HEK293T (cell line): ENCODE measurements around the gene CRIP1.

Experiments
- ARNT ChIP-seq: fragments of 450-650 bp; IDR thresholded peaks from 2 replicates; pipeline ENCODE4 v1.6.1; 2017; ENCODE audit warnings: mild to moderate bottlenecking
- BHLHE40 ChIP-seq: fragments of 450-650 bp; IDR thresholded peaks from 2 replicates; pipeline ENCODE4 v1.6.1; 2016; ENCODE audit warnings: mild to moderate bottlenecking, moderate library complexity, borderline replicate concordance
- CTBP1 ChIP-seq: fragments of 450-650 bp; IDR thresholded peaks from 2 replicates; pipeline ENCODE4 v1.6.1; 2016; ENCODE audit warnings: borderline replicate concordance
- ELF4 ChIP-seq: fragments of 450-650 bp; IDR thresholded peaks from 2 replicates; pipeline ENCODE4 v1.6.1; 2017; ENCODE audit warnings: antibody characterized with exemption
- FOXA1 ChIP-seq: fragments of 450-650 bp; IDR thresholded peaks from 2 replicates; pipeline ENCODE4 v1.6.1; 2016; ENCODE audit warnings: mild to moderate bottlenecking
- FOXK2 ChIP-seq: fragments of 450-650 bp; IDR thresholded peaks from 2 replicates; pipeline ENCODE4 v1.6.1; 2016; ENCODE audit warnings: mild to moderate bottlenecking
- FOXM1 ChIP-seq: fragments of 450-650 bp; IDR thresholded peaks from 2 replicates; pipeline ENCODE4 v1.6.1; 2017; ENCODE audit warnings: mild to moderate bottlenecking, borderline replicate concordance
- HDGF ChIP-seq: fragments of 450-650 bp; IDR thresholded peaks from 2 replicates; pipeline ENCODE4 v1.6.1; 2017; ENCODE audit warnings: antibody characterized with exemption, borderline replicate concordance
- NFRKB ChIP-seq: fragments of 450-650 bp; IDR thresholded peaks from 2 replicates; pipeline ENCODE4 v1.6.1; 2016; ENCODE audit warnings: mild to moderate bottlenecking, moderate library complexity
- PKNOX1 ChIP-seq: fragments of 450-650 bp; IDR thresholded peaks from 2 replicates; pipeline ENCODE4 v1.6.1; 2016
- SP1 ChIP-seq: fragments of 450-650 bp; IDR thresholded peaks from 2 replicates; pipeline ENCODE4 v1.6.1; 2017
- SUZ12 ChIP-seq: fragments of 450-650 bp; IDR thresholded peaks from 2 replicates; pipeline ENCODE4 v1.6.1; 2016; ENCODE audit warnings: mild to moderate bottlenecking
- TARDBP ChIP-seq: fragments of 450-650 bp; IDR thresholded peaks from 2 replicates; pipeline ENCODE4 v1.6.1; 2016
- ZNF384 ChIP-seq: fragments of 450-650 bp; IDR thresholded peaks from 2 replicates; pipeline ENCODE4 v1.6.1; 2016

- no peak for TF ChIP-seq FOXK2
- TF ChIP-seq ELF4: no peak
- no peak for TF ChIP-seq PKNOX1
- TF ChIP-seq ZNF384: no peak
- no peak for TF ChIP-seq FOXA1
- TF ChIP-seq CTBP1: no peak
- TF ChIP-seq FOXM1: no peak
- TF ChIP-seq ARNT: no peak
- no peak for TF ChIP-seq SUZ12
- TF ChIP-seq SP1: no peak
- no peak for TF ChIP-seq BHLHE40
- no peak for TF ChIP-seq HDGF
- TF ChIP-seq NFRKB: no peak
- no peak for TF ChIP-seq TARDBP
These were observed 49.4 kb downstream of the CRIP1 start for GRCh38 chr14:105536051-105536450.
